MCF 10A (cell line): ENCODE results near the gene OS9. TPM values are rescaled to one million over a fixed set of nuclear protein-coding genes. Genes with fewer than 3 reads are reported as not detected.

Source experiments
- BruUV-seq: library from RNA; stranded (reverse); fragments of 400-500 nt; replicated peaks from 2 replicates; lab custom pipeline; 2021; lab: Mats Ljungman, UMichigan
- CTCF ChIA-PET: fragments of 300-600 bp; sonication (Branson Sonifier 250); formaldehyde crosslinking; extraction: SDS; loops from one replicate; lab custom pipeline; 2021; ENCODE audit warnings: antibody characterized with exemption, inconsistent platforms; lab: Yijun Ruan, JAX
- POLR2A ChIA-PET: fragments of 300-600, 350-650 bp; sonication (Branson Sonifier 250); formaldehyde crosslinking; extraction: SDS; loops from one replicate; lab custom pipeline; 2020; ENCODE audit warnings: antibody characterized with exemption, inconsistent platforms; lab: Yijun Ruan, JAX
- DNase-seq: peaks from one replicate; pipeline ENCODE4 v3.0.0-alpha.2; 2018; ENCODE audit not compliant: unreplicated experiment
- H3K27ac Mint-ChIP-seq: one replicate; pipeline ENCODE4 v1.8.0; 2022; ENCODE audit warnings: mild to moderate bottlenecking, low read depth, mixed read lengths; ENCODE audit not compliant: unreplicated experiment
- H3K27me3 Mint-ChIP-seq: one replicate; pipeline ENCODE4 v1.8.0; 2022; ENCODE audit warnings: mixed read lengths; ENCODE audit not compliant: insufficient read depth, unreplicated experiment
- H3K36me3 Mint-ChIP-seq: one replicate; pipeline ENCODE4 v1.8.0; 2022; ENCODE audit warnings: mild to moderate bottlenecking, moderate library complexity, mixed read lengths; ENCODE audit not compliant: insufficient read depth, unreplicated experiment
- H3K4me1 Mint-ChIP-seq: one replicate; pipeline ENCODE4 v1.8.0; 2022; ENCODE audit warnings: mixed read lengths; ENCODE audit not compliant: insufficient read depth, unreplicated experiment
- H3K4me3 Mint-ChIP-seq: one replicate; pipeline ENCODE4 v1.8.0; 2022; ENCODE audit warnings: mild to moderate bottlenecking, moderate library complexity, mixed read lengths; ENCODE audit not compliant: unreplicated experiment
- H3K9me3 Mint-ChIP-seq: one replicate; pipeline ENCODE4 v1.8.0; 2022; ENCODE audit warnings: mixed read lengths; ENCODE audit not compliant: unreplicated experiment
- intact Hi-C: fragments of 100-400 bp; cut with micrococcal nuclease; formaldehyde crosslinking; loops from 2 replicates; pipeline ENCODE4 v1.14.1; 2022
- total RNA-seq: library from RNA; stranded (reverse); gene quantifications from 2 replicates; pipeline ENCODE4 v1.2.3, GENCODE V29; 2022
- TF ChIP-seq, protein P1 (sequence below): fragments of 200-600 bp; IDR thresholded peaks from one replicate; pipeline ENCODE4 v1.8.0; 2022; ENCODE audit warnings: antibody characterized with exemption, mild to moderate bottlenecking; ENCODE audit not compliant: unreplicated experiment

OS9 gene
- total RNA-seq, 1 experiment from 2014 or later: 125 TPM

DNA sequence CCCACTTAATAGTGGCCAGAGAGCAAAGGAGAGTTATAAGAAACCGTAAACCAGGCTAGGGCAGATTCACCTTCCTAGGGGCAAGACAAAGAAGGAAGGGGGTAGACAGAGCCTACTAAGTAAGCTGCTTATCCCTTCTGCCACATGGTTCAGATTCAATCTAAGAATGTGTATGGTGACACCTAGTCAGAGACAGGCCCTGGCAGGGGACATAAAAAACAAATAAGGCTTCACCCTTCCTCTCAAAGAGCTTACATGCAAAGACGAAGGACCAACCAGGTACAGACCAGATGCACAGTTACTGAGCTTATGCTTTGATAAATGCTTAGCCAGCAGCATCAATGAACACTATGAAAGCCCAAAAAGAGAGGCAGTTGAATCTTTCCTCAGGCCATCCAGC, 68.5 kb downstream of the OS9 start:
- intact Hi-C loops: no loop called here
- Mint-ChIP-seq H3K4me1 (peaks cover 20% of the 10 kb centered on the region), H3K4me3 (no peak overlapping the region), H3K27me3 (no peaks in the 10 kb centered on the region), H3K27ac (no peak overlapping the region), H3K36me3 (peaks cover 19% of the 10 kb centered on the region), H3K9me3 (no peaks in the 10 kb centered on the region)
- BruUV-seq: no TSS peak
- TF ChIP-seq, protein P1, sequence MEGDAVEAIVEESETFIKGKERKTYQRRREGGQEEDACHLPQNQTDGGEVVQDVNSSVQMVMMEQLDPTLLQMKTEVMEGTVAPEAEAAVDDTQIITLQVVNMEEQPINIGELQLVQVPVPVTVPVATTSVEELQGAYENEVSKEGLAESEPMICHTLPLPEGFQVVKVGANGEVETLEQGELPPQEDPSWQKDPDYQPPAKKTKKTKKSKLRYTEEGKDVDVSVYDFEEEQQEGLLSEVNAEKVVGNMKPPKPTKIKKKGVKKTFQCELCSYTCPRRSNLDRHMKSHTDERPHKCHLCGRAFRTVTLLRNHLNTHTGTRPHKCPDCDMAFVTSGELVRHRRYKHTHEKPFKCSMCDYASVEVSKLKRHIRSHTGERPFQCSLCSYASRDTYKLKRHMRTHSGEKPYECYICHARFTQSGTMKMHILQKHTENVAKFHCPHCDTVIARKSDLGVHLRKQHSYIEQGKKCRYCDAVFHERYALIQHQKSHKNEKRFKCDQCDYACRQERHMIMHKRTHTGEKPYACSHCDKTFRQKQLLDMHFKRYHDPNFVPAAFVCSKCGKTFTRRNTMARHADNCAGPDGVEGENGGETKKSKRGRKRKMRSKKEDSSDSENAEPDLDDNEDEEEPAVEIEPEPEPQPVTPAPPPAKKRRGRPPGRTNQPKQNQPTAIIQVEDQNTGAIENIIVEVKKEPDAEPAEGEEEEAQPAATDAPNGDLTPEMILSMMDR: no peak
- no peak for DNase-seq
- CTCF ChIA-PET: interaction anchor here (0.9 to 1.2 kb wide), 2 partner anchors 8 to 41 kb away, joined by 4 read pairs; no protein-coding TSS in a partner anchor
- POLR2A ChIA-PET: interaction anchor here (0.6 to 1.2 kb wide), 2 partner anchors 10 to 84 kb away, joined by 4 to 5 read pairs; partner anchors contain the start of genes EEF1AKMT3 and METTL1

DNA sequence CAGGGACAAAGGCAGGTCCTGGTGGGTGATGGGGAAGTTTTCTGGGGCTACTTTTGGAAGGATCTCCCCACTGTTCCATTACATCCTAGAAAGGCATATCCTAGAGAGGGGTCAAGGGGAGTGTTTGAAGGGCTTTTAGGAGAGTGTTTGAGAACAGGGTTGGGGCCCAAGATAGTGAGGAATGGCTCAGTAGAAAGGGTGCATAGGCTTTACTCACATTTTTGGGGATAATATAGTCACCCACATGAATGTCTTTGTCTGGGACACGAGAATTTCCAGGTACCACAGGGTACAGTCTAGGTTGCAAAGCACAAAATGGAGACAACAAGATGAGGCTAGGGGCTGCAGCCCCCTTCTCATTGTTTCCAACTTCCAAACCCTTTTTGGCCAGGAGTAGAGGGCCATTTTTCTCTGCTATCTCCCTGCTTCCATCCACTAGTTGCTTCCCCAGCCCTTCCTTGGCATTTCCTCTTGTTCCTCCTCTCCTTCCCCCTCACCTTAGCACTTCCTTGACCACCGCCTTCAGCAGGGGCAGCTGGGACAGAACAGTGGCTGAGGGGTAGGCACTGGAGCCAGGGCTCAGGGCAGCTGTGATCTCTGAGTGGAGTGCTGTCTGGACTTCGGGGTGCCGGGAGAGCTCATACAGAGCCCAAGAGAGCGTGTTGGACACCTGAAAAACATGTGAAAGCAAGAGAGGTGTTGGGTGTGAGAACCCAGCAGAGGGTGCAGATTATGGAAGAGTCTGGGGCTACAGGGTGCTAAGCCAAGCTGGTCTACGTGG, 70.1 kb downstream of the OS9 start:
- Mint-ChIP-seq H3K27ac (peak overlapping the region; percentile 89), H3K9me3 (no peaks in the 10 kb centered on the region), H3K4me1 (peaks cover 20% of the 10 kb centered on the region), H3K36me3 (peaks cover 18% of the 10 kb centered on the region), H3K27me3 (no peaks in the 10 kb centered on the region), H3K4me3 (peak overlapping the region; percentile 89)
- intact Hi-C loops: no loop called here
- ChIA-PET CTCF (interaction anchor here (0.8 to 1.7 kb wide), 4 partner anchors 12 to 120 kb away, joined by 3 to 6 read pairs (median 4); partner anchors contain the start of gene CDK4), POLR2A (interaction anchor here (0.7 to 1.5 kb wide), 7 partner anchors 8 to 673 kb away, joined by 3 to 9 read pairs (median 3); partner anchors contain the start of genes CDK4 and TSPAN31)
- DNase-seq: no peak
- no TSS peak for BruUV-seq
- TF ChIP-seq, protein P1: no peak

DNA sequence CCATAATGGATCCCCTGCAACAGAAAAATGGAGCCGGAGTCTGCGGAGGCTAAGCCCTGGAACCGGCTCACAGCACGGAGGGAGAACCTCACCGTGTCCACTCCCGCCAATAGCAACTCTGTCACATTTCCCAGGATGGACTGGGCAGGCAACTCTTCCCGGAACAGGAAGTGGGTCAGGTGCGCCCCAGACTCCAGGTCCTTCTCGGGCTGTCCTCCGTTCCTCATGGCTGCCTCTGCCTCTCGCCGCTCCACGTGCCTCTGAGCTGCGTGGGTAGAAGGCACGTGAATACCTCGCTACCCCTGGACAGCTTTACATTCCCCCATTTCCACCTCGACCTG, 70.7 kb downstream of the OS9 start:
- peaks cover 20% of the 10 kb centered on the region for H3K4me1 Mint-ChIP-seq
- TF ChIP-seq, protein P1: no peak
- no peaks in the 10 kb centered on the region for H3K9me3 Mint-ChIP-seq
- intact Hi-C loops: no loop called here
- H3K4me3 Mint-ChIP-seq: peak overlapping the region; percentile 89
- DNase-seq: peak; percentile 32
- H3K36me3 Mint-ChIP-seq: peaks cover 18% of the 10 kb centered on the region
- BruUV-seq: no TSS peak
- no peaks in the 10 kb centered on the region for H3K27me3 Mint-ChIP-seq
- CTCF ChIA-PET: interaction anchor here (0.8 to 1.7 kb wide), 5 partner anchors 11 to 120 kb away, joined by 3 to 6 read pairs (median 5); partner anchors contain the start of gene CDK4
- peak overlapping the region; percentile 89 for H3K27ac Mint-ChIP-seq
- POLR2A ChIA-PET: interaction anchor here (0.6 to 1.5 kb wide), 11 partner anchors 8 to 674 kb away, joined by 3 to 9 read pairs (median 3); partner anchors contain the start of genes CDK4 and TSPAN31
